Panc1 (cell line): ENCODE results near the gene SEMA4D.

Experiments
- POLR2AphosphoS5 ChIP-seq: IDR thresholded peaks from 2 replicates; pipeline ENCODE4 v1.6.1; 2012; ENCODE audit warnings: mild to moderate bottlenecking, low read depth, low read length, moderate library complexity
- SIN3A ChIP-seq: IDR thresholded peaks from 2 replicates; pipeline ENCODE4 v1.6.1; 2012; ENCODE audit warnings: low read depth, mild to moderate bottlenecking, low read length, moderate library complexity, borderline replicate concordance; ENCODE audit not compliant: insufficient read depth
- TF ChIP-seq, protein P1 (sequence below): fragments of 450-650 bp; IDR thresholded peaks from 2 replicates; pipeline ENCODE4 v1.5.1; 2017; ENCODE audit warnings: mild to moderate bottlenecking
- TF ChIP-seq, protein P2 (sequence below), 2 experiments: IDR thresholded peaks; 2 replicates each; pipeline ENCODE4 v1.6.1; 2011 to 2012; ENCODE audit warnings: low read depth in 2 of 2, control low read depth in 1 of 2, low read length in 1 of 2, mild to moderate bottlenecking in 1 of 2, moderate library complexity in 1 of 2; ENCODE audit not compliant: insufficient read depth in 1 of 2

DNA sequence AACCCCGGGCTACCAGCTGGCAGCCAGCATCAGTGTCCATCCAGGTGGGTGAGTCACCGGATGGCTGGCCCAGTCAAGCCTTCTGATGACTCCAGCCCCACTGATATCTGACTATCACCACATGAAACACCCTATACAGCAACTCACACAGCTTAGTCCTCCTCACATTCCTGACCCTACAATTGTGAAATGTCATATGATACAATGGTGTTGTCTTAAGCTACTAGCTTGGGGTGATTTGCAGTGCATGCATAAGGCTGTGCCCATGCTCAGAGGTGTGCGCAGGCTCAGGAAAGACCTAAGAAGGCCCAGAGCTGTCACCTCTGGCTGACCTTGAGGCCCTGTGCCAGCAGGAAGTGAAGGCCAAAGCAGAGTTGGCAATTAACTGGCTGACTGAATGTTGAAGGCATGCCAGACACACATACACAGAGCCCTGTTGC is 21.5 kb upstream of the SEMA4D start:
- TF ChIP-seq, protein P1, sequence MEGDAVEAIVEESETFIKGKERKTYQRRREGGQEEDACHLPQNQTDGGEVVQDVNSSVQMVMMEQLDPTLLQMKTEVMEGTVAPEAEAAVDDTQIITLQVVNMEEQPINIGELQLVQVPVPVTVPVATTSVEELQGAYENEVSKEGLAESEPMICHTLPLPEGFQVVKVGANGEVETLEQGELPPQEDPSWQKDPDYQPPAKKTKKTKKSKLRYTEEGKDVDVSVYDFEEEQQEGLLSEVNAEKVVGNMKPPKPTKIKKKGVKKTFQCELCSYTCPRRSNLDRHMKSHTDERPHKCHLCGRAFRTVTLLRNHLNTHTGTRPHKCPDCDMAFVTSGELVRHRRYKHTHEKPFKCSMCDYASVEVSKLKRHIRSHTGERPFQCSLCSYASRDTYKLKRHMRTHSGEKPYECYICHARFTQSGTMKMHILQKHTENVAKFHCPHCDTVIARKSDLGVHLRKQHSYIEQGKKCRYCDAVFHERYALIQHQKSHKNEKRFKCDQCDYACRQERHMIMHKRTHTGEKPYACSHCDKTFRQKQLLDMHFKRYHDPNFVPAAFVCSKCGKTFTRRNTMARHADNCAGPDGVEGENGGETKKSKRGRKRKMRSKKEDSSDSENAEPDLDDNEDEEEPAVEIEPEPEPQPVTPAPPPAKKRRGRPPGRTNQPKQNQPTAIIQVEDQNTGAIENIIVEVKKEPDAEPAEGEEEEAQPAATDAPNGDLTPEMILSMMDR: no peak
- no peak for TF ChIP-seq POLR2AphosphoS5
- TF ChIP-seq SIN3A: no peak
- TF ChIP-seq, protein P2, sequence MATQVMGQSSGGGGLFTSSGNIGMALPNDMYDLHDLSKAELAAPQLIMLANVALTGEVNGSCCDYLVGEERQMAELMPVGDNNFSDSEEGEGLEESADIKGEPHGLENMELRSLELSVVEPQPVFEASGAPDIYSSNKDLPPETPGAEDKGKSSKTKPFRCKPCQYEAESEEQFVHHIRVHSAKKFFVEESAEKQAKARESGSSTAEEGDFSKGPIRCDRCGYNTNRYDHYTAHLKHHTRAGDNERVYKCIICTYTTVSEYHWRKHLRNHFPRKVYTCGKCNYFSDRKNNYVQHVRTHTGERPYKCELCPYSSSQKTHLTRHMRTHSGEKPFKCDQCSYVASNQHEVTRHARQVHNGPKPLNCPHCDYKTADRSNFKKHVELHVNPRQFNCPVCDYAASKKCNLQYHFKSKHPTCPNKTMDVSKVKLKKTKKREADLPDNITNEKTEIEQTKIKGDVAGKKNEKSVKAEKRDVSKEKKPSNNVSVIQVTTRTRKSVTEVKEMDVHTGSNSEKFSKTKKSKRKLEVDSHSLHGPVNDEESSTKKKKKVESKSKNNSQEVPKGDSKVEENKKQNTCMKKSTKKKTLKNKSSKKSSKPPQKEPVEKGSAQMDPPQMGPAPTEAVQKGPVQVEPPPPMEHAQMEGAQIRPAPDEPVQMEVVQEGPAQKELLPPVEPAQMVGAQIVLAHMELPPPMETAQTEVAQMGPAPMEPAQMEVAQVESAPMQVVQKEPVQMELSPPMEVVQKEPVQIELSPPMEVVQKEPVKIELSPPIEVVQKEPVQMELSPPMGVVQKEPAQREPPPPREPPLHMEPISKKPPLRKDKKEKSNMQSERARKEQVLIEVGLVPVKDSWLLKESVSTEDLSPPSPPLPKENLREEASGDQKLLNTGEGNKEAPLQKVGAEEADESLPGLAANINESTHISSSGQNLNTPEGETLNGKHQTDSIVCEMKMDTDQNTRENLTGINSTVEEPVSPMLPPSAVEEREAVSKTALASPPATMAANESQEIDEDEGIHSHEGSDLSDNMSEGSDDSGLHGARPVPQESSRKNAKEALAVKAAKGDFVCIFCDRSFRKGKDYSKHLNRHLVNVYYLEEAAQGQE (IDR thresholded peaks at IDR 0.05; ENCODE audit: insufficient read depth in 1 of 2, low read depth in 2 of 2, low read length in 1 of 2): no peak
